ENCODE results near the gene PCSK7.

DNA sequence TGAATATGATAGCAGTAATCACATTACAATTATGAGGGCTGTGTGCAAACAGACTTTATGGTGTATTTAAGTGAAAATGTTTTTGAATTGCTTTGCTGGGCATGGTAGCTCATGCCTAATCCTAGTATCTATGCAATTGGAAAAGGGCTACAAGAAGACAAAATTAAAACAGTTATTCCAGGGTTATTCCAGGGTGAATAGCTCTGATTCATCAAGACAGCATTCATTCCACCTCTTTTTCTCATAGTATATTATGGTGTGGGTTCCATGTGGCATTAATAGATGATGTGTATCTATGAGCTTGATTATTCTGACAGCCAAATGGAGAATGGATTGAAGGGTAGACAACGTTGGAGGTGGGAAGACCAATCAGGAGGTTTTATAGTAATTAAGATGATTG is 65.4 kb downstream of the PCSK7 start:
- TF ChIP-seq, protein P1, sequence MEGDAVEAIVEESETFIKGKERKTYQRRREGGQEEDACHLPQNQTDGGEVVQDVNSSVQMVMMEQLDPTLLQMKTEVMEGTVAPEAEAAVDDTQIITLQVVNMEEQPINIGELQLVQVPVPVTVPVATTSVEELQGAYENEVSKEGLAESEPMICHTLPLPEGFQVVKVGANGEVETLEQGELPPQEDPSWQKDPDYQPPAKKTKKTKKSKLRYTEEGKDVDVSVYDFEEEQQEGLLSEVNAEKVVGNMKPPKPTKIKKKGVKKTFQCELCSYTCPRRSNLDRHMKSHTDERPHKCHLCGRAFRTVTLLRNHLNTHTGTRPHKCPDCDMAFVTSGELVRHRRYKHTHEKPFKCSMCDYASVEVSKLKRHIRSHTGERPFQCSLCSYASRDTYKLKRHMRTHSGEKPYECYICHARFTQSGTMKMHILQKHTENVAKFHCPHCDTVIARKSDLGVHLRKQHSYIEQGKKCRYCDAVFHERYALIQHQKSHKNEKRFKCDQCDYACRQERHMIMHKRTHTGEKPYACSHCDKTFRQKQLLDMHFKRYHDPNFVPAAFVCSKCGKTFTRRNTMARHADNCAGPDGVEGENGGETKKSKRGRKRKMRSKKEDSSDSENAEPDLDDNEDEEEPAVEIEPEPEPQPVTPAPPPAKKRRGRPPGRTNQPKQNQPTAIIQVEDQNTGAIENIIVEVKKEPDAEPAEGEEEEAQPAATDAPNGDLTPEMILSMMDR (IDR thresholded peaks at IDR 0.05; ENCODE audit: borderline replicate concordance, extremely low read depth, low read length, poor library complexity, severe bottlenecking), result no peak
- no peak for TF ChIP-seq EZH2 (IDR thresholded peaks at IDR 0.05; ENCODE audit: borderline replicate concordance, low read depth, low read length, severe bottlenecking)

Data from DND-41 (cell line).